Measurements from ENCODE around the gene RNF180. TPM values are rescaled to one million over a fixed set of nuclear protein-coding genes. Genes with fewer than 3 reads are reported as not detected.
"Not testable (repeated sequence)": the region's sequence is repeated elsewhere in the genome, so short reads cannot be mapped to it uniquely, and the experiment has no call there.

The RNF180 gene
- total RNA-seq, 1 experiment from 2014 or later: 3.7 TPM

DNA sequence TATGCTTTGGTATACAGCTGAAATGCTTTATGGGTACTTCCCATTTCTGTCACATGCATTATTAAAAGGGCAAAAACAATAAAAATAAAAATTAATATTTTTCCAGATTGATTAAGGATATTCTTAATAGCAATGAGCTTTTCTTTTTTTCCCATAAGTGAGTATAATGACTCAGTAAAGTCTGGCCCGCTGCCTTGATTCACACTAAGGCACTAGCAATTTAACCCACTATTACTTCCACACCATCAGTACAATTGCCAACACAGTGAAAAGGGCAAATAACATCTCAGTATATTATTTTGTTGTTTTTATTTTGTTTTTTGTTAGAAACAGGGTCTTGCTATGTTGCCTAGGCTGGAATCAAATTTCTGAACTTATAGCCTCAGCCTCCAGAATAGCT lies 150.1 kb downstream of the RNF180 start:
- in situ Hi-C loops (cut with HindIII; ENCODE audit: low pct_unique_long_range_greater_than_20kb, low sequenced_read_pairs): no loop called here
- DNase-seq (ENCODE audit: low read depth, low spot score): no peak

DNA sequence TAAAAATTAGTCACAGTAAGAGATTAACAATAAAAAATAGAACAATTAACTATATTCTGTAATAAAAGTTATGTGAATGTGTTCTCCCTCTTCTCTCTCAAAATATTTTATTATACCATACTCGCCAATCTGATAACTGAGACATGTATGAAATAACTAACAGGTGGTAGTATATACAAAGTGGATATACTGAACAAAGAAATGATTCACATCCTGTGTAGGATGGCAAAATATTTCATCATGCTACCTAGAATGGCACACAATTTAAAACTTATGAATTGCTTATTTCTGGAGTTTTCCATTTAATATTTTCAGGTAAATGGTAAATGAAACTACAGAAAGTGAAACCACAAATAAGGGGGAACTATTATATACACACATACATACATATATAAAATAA lies 152.5 kb downstream of the RNF180 start:
- in situ Hi-C loops (cut with HindIII; ENCODE audit: low pct_unique_long_range_greater_than_20kb, low sequenced_read_pairs): no loop called here
- no peak for DNase-seq (ENCODE audit: low read depth, low spot score)

DNA sequence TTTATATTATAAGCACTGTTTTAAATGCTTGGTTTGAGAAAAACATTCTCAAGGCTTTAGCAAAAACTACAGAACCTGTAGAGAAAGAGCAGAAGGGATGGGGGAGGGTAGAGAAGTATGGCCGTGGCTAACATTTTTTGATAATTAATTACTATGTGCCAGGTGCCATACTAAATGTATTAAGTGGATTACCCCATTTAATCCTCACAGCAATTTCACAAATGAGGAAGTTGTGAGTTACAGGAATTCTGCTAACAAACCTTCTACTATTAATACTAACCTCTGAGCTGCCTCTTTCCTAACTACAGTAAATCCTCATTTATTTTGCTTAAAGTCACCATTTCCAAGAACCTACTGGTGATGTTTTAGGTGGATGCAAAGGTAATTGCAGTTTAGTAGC lies 157.9 kb downstream of the RNF180 start:
- in situ Hi-C loops (cut with HindIII; ENCODE audit: low pct_unique_long_range_greater_than_20kb, low sequenced_read_pairs): no loop called here
- DNase-seq (ENCODE audit: low read depth, low spot score): no peak

DNA sequence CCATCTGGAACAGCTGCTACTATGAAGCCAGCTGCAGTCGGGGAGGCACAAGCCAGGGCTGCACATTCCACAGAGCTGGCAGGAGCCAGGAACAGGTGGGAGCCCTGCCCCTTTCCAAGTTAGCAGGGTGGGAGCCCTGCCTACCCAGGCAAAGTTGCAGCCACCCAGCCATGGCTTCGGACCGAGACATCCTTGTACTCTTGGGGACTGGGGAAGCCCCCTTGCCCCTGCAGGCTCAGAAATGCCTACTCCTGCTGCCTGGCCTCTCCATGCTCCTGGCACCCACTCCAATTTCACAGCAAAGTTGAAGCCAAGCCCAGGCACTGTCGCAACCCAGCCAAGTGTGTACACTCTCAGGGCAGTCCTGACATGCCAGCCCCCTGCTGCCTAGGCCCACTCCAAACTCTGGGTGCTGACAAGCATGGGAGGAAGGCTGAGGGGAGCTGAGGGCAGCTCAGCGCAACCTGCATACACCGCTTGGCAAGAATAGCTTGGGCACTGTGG lies 165.1 kb downstream of the RNF180 start:
- in situ Hi-C loops (cut with HindIII; ENCODE audit: low pct_unique_long_range_greater_than_20kb, low sequenced_read_pairs): no loop called here

DNA sequence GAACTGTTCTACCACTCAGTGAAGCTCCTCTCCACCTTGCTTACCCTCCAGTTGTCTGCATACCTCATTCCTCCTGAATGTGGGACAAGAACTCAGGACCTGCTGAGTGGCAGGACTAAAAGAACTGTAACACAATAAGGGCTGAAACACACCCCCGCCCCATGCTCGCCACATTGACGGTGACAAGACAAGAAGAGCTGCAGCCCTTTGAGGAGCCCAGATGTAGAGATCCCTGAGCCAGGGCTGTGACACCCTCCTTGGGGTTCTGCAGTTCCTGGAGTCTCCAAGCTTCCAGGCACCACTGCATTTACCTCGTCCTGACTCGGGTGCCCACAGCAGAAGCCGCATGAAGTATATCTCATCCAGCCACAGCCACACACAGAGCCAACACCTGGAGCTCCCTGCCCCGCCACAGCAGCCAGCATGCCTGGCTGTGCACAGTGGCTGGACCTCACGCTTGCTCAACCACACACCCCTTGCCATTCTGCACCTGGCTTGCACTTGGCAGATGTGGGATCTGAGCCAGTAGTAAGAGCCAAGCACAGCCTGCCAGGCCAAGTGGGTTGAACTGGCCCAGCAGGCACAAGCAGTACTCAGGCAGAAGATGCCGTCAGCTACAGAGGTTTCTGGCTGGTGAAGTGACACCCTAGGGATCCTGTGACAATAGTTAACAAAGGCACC lies 166.1 kb downstream of the RNF180 start:
- no peak for DNase-seq (ENCODE audit: low read depth, low spot score)
- in situ Hi-C loops (cut with HindIII; ENCODE audit: low pct_unique_long_range_greater_than_20kb, low sequenced_read_pairs): no loop called here

More for the DNA sequence above, 165.1 kb downstream of the RNF180 start:
- no peak for DNase-seq (ENCODE audit: low read depth, low spot score)

DNA sequence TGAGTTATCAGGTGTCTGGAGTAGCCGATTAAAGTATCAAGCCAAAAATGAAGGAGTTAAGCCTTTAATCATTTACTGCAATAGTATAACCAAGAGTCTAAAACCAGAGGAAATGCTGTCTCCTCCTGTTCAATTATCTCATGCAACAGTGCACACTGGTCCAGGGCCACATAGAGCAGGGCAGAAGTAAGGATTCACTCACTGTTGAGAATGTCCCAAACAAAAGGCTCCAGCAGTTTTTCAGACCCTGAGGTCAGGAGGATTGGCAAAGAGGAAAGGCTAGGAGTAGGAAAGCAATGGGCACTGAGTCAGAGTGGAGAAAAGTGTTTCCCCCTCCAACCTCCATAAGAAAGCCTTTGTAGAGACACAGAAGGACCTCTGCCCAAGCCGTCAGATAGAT lies 168.2 kb downstream of the RNF180 start:
- DNase-seq (ENCODE audit: low read depth, low spot score): no peak
- in situ Hi-C loops (cut with HindIII; ENCODE audit: low pct_unique_long_range_greater_than_20kb, low sequenced_read_pairs): no loop called here

DNA sequence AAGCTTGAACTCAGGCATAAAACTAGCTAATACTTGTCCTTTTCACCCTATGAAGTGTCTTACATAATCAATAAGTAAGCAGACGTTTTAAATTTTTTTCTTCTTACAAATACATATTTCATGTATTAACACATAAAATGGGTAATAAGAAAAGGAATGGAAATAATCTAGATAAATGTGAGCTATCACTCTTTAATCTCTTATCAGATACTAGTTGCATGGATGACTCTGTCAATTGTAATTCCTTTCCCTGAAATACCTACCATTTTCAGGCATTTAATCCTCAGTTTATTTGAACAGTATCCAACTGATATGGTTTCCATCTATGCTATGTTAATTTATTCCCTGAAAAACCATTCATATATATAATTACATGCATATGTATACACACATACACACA lies 174.1 kb downstream of the RNF180 start:
- no peak for DNase-seq (ENCODE audit: low read depth, low spot score)
- in situ Hi-C loops (cut with HindIII; ENCODE audit: low pct_unique_long_range_greater_than_20kb, low sequenced_read_pairs): no loop called here

DNA sequence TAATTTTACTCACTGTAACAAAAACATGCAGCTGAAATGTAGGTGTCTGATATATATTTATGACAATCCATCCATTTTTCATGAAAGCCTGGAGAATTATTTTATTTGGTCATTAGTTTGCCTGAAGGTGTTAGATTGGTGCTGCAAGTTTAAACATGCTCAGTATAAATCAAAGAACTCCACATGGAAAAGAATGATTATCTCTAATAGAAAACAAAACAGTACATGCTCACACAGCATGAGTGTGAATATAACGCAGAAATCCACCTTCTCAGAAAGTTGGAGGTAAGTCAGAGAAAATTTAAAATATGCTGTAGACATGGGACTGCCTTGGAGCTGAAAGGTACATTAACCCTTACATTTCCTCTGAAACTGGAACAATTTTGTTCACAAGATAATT lies 174.7 kb downstream of the RNF180 start:
- DNase-seq (ENCODE audit: low read depth, low spot score): no peak
- in situ Hi-C loops (cut with HindIII; ENCODE audit: low pct_unique_long_range_greater_than_20kb, low sequenced_read_pairs): no loop called here

DNA sequence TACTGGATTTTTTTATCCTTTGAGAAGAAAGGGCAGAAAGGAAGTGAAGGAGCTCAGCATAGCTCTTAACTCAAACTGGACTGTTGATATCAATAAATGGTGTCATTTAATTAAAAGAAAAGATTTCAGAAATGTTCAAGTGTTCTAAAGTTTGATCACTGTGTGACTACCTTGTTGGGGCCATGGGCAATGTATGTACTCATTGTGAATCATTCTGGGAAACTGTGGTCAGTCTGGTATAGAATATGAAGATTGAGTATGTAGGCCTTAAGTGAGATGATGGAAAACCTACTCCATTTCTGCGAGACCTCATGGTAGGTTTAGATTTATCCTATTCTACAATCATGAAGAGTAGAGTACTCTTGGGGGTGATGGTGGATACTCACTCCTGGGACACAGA lies 175.7 kb downstream of the RNF180 start:
- DNase-seq (ENCODE audit: low read depth, low spot score): no peak
- in situ Hi-C loops (cut with HindIII; ENCODE audit: low pct_unique_long_range_greater_than_20kb, low sequenced_read_pairs): no loop called here

DNA sequence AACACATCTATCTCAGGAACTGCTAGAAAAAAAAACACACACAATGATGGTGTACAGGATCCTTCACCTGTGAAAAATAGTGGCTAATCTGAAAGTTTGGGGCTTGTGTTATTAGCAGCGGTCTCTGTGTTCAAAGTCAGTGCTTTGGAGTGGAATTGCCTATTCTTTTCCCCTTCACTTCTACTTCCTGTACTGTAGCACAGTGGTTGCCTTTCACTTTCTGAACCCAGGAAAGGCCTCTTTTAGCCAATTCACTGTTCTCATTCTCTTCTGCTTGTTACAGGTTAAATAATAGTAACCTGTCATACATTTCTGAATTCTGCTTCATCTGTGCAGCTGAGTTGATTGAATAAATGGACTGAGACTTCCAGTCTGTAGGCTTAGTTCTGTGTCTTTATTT lies 178.9 kb downstream of the RNF180 start:
- in situ Hi-C loops (cut with HindIII; ENCODE audit: low pct_unique_long_range_greater_than_20kb, low sequenced_read_pairs): no loop called here
- no peak for DNase-seq (ENCODE audit: low read depth, low spot score)

DNA sequence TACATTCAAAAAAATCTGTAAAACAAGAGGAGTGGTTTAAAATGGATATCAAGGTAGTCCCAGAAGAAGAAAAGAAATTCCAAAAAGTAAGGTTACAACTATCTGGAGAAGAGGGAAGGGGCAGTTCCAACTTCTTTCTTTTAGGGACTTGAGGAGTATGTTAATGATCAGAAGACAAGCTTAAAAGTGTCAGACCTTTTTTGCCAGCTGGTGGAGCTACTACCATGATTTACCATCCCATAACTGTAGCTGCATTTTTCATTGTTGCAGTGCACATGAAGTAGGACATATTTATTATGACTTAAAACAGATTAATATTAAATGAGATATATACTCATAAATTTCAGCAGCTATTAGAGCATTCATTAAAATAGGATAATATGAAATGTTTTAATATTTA lies 181.7 kb downstream of the RNF180 start:
- DNase-seq (ENCODE audit: low read depth, low spot score): peak; percentile 36

DNA sequence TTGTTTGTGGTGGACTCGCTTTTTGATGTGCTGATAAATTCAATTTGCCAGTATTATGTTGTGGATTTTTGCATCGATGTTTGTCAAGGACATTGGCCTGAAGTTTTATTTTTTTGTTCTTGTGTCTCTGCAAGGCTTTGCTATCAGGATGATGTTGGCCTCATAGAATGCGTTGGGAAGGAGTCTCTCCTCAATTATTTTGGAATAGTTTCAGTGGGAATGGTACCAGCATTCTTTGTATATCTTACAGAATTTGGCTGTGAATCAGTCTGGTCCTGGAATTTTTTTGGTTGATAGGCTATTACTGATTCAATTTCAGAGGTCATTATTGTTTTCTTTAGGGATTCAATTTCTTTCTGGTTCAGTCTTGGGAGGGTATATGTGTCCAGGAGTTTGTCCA lies 198.8 kb downstream of the RNF180 start:
- no peak for DNase-seq (ENCODE audit: low read depth, low spot score)
- in situ Hi-C loops (cut with HindIII; ENCODE audit: low pct_unique_long_range_greater_than_20kb, low sequenced_read_pairs): no loop called here

More for the DNA sequence above, 181.7 kb downstream of the RNF180 start:
- in situ Hi-C loops (cut with HindIII; ENCODE audit: low pct_unique_long_range_greater_than_20kb, low sequenced_read_pairs): no loop called here

DNA sequence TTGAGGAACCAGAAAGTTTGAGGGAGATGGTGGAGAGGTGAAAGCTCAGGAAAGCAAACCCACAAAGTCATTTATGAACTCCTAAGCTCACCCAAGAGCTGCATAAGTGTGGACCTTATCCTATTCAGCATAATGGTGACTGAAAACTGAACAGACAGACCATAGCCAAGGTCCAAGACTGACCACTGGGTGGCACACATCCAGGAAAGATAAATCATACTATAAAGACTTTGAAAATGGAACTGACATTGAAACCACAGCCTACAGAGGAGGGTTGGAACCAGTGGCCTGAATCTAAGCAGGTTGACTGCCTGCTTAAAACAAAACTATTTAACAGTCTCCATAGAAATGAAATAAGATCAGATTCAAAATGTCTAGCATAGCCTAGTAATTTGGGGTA lies 219.1 kb downstream of the RNF180 start:
- in situ Hi-C loops (cut with HindIII; ENCODE audit: low pct_unique_long_range_greater_than_20kb, low sequenced_read_pairs): no loop called here
- DNase-seq (ENCODE audit: low read depth, low spot score): peak; percentile 69

DNA sequence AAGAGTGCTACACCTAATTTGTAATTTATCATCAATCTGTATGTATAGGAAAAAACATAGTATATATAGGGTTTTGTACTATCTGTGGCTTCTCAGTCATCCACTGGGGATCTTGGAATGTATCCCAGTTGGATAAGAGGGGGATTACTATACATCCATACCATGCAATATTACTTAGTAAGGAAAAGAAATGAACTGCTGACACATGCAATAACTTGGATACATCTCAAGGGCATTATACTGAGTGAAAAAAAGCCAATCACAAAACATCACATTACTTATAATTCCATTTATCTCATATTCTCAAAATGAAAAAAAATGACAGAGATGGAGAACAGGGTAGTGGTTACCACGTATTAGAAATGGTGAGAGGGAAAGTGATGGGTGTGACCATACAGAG lies 231.9 kb downstream of the RNF180 start:
- DNase-seq (ENCODE audit: low read depth, low spot score): no peak
- in situ Hi-C loops (cut with HindIII; ENCODE audit: low pct_unique_long_range_greater_than_20kb, low sequenced_read_pairs): no loop called here

DNA sequence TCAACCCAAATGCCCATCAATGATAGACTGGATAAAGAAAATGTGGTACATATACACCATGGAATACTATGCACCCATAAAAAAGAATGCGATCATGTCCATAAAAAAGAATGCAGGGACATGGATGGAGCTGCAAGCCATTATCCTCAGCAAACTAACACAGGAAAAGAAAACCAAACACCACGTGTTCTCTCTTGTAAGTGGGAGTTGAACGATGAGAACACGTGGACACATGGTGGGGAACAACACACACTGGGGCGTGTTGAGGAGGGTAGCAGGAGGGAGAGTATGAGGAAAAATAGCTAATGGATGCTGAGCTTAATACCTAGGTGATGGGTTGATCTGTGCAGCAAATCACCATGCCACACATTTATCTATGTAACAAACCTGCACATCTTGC lies 233.1 kb downstream of the RNF180 start:
- in situ Hi-C loops (cut with HindIII; ENCODE audit: low pct_unique_long_range_greater_than_20kb, low sequenced_read_pairs); DNase-seq (ENCODE audit: low read depth, low spot score): not testable (repeated sequence)

DNA sequence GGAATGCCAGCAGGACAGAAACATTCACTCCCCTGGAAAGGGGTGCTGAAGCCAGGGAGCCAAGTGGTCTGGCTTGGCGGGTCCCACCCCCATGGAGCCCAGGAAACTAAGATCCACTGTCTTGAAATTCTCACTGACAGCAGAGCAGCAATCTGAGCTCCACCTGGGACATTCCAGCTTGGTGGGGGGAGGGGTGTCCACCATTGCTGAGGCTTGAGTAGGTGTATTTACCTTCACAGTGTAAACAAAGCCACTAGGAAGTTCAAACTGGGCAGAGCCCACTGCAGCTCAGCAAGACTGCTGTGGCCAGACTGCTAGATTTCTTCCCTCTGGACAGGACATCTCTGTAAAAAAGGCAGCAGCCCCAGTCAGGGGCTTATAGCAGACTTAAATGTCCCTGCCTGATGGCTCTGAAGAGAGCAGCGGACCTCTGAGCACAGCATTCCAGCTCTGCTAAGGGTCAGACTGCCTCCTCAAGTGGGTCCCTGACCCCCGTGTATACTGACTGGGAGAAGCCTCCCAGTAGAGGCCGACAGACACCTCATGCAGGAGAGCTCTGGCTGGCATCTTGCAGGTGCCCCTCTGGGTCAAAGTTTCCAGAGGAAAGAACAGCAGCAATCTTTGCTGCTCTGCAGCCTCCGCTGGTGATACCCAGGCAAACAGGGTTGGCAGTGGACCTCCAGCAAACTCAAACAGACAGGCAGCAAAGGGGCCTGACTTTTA lies 241.6 kb downstream of the RNF180 start:
- DNase-seq (ENCODE audit: low read depth, low spot score); in situ Hi-C loops (cut with HindIII; ENCODE audit: low pct_unique_long_range_greater_than_20kb, low sequenced_read_pairs): not testable (repeated sequence)

DNA sequence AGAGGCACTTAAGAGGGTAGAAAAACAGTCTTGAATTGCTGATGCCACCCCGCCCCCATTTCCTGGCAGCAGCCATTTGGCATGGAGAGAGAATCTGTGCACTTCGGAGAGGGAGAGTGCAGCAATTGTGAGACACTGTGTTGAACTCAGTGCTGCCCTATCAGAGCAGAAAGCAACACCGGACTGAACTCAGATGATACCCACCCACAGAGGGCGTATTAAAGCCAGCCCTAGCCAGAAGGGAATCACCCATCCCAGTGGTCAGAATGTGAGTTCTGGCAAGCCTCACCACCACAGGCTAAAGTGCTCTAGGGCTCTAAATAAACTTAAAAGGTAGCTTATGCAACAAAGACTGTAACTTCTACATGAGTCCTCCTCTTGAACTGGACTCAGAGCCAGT lies 251.7 kb downstream of the RNF180 start:
- in situ Hi-C loops (cut with HindIII; ENCODE audit: low pct_unique_long_range_greater_than_20kb, low sequenced_read_pairs): no loop called here

DNA sequence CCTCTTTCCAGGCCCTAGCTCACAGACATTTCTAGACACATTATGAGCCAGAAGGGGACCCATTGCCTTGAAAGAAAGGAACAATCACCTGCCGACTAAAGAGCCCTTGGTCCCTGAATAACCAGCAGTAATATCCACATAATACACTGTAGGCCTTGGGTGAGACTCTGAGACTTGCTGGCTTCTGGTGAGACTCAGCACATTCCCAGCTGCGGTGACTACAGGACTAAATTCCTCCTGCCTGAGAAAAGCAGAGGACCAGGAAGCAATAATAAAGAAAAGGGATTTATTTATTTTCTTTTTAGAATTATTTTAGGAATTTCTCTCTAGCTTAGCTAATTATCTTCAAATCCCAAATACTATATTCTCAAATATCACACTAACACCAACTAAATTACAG lies 252.4 kb downstream of the RNF180 start:
- in situ Hi-C loops (cut with HindIII; ENCODE audit: low pct_unique_long_range_greater_than_20kb, low sequenced_read_pairs): no loop called here
- DNase-seq (ENCODE audit: low read depth, low spot score): no peak

More for the DNA sequence above, 251.7 kb downstream of the RNF180 start:
- DNase-seq (ENCODE audit: low read depth, low spot score): peak; percentile 44
